ENCODE results near the gene CDC42BPB.
"Not testable (repeated sequence)": the region's sequence is repeated elsewhere in the genome, so short reads cannot be mapped to it uniquely, and the experiment has no call there.

The CDC42BPB gene

GRCh38 chr14:102898776-102899515 is 158.4 kb downstream of the CDC42BPB start:
- Histone ChIP-seq H2AFZ (ENCODE audit: low read length) (no peak overlapping the region), H3K9me2 (replicated peaks; ENCODE audit: insufficient read depth, low read length) (no peaks in the 10 kb centered on the region), H3K4me2 (ENCODE audit: low read depth, low read length) (no peak overlapping the region), H3F3A (ENCODE audit: insufficient read depth, low read length) (peaks cover 18% of the 10 kb centered on the region), H3K9me3 (replicated peaks; ENCODE audit: insufficient read depth, low read length) (no peaks in the 10 kb centered on the region), H3K4me3 (ENCODE audit: low read length) (no peak overlapping the region), H3K4me1 (ENCODE audit: low read length) (peaks cover 22% of the 10 kb centered on the region), H3K27me3 (replicated peaks; ENCODE audit: insufficient read depth, low read length) (no peaks in the 10 kb centered on the region), H3K27ac (ENCODE audit: low read length) (no peak overlapping the region; the same call in 1 of the 2 replicates), H3K9ac (ENCODE audit: low read length) (no peak overlapping the region), H3K36me3 (replicated peaks; ENCODE audit: insufficient read depth, low read length) (no peaks in the 10 kb centered on the region), H3K79me2 (ENCODE audit: low read length) (peaks cover 10% of the 10 kb centered on the region), H4K20me1 (ENCODE audit: insufficient read depth, low read length) (no peaks in the 10 kb centered on the region)
- DNase-seq = no peak
- TF ChIP-seq CTCF (IDR thresholded peaks at IDR 0.05; ENCODE audit: low read length) (no peak), EZH2 (optimal IDR thresholded peaks at IDR 0.05; ENCODE audit: low read depth, low read length) (no peak), EZH2phosphoT487 (IDR thresholded peaks at IDR 0.05; ENCODE audit: low read length) (no peak)

GRCh38 chr14:102898298-102898697 is 159.1 kb downstream of the CDC42BPB start:
- Histone ChIP-seq H3K9me3 (replicated peaks; ENCODE audit: insufficient read depth, low read length) (no peaks in the 10 kb centered on the region), H3K4me2 (ENCODE audit: low read depth, low read length) (no peak overlapping the region), H3K4me1 (ENCODE audit: low read length) (peaks cover 22% of the 10 kb centered on the region), H4K20me1 (ENCODE audit: insufficient read depth, low read length) (no peaks in the 10 kb centered on the region), H3K27me3 (replicated peaks; ENCODE audit: insufficient read depth, low read length) (no peaks in the 10 kb centered on the region), H3F3A (ENCODE audit: insufficient read depth, low read length) (peaks cover 18% of the 10 kb centered on the region), H3K36me3 (replicated peaks; ENCODE audit: insufficient read depth, low read length) (no peaks in the 10 kb centered on the region), H2AFZ (ENCODE audit: low read length) (no peak overlapping the region), H3K9me2 (replicated peaks; ENCODE audit: insufficient read depth, low read length) (no peaks in the 10 kb centered on the region), H3K27ac (ENCODE audit: low read length) (no peak overlapping the region), H3K4me3 (ENCODE audit: low read length) (no peak overlapping the region), H3K79me2 (ENCODE audit: low read length) (peaks cover 10% of the 10 kb centered on the region), H3K9ac (ENCODE audit: low read length) (no peak overlapping the region)
- TF ChIP-seq CTCF (IDR thresholded peaks at IDR 0.05; ENCODE audit: low read length) (no peak), EZH2phosphoT487 (IDR thresholded peaks at IDR 0.05; ENCODE audit: low read length) (no peak), EZH2 (optimal IDR thresholded peaks at IDR 0.05; ENCODE audit: low read depth, low read length) (no peak)
- DNase-seq = no peak

- Histone ChIP-seq H2AFZ (ENCODE audit: low read length) (no peak overlapping the region), H4K20me1 (ENCODE audit: insufficient read depth, low read length) (no peaks in the 10 kb centered on the region), H3K79me2 (ENCODE audit: low read length) (peaks cover 3% of the 10 kb centered on the region), H3K4me2 (ENCODE audit: low read depth, low read length) (no peak overlapping the region), H3K9me3 (replicated peaks; ENCODE audit: insufficient read depth, low read length) (no peaks in the 10 kb centered on the region), H3K9me2 (replicated peaks; ENCODE audit: insufficient read depth, low read length) (no peaks in the 10 kb centered on the region), H3K4me1 (ENCODE audit: low read length) (peaks cover 20% of the 10 kb centered on the region), H3K4me3 (ENCODE audit: low read length) (no peak overlapping the region), H3F3A (ENCODE audit: insufficient read depth, low read length) (peaks cover 18% of the 10 kb centered on the region), H3K27me3 (replicated peaks; ENCODE audit: insufficient read depth, low read length) (no peaks in the 10 kb centered on the region), H3K9ac (ENCODE audit: low read length) (no peak overlapping the region), H3K27ac (ENCODE audit: low read length) (no peak overlapping the region), H3K36me3 (replicated peaks; ENCODE audit: insufficient read depth, low read length) (no peaks in the 10 kb centered on the region)
- no peak for DNase-seq
- TF ChIP-seq EZH2phosphoT487 (IDR thresholded peaks at IDR 0.05; ENCODE audit: low read length) (no peak), CTCF (IDR thresholded peaks at IDR 0.05; ENCODE audit: low read length) (no peak), EZH2 (optimal IDR thresholded peaks at IDR 0.05; ENCODE audit: low read depth, low read length) (no peak)
Observed at GRCh38 chr14:102897299-102898027, 159.9 kb downstream of the CDC42BPB start.

GRCh38 chr14:102896735-102897134 is 160.6 kb downstream of the CDC42BPB start:
- peaks cover 14% of the 10 kb centered on the region for H3F3A ChIP-seq (ENCODE audit: insufficient read depth, low read length)
- H3K4me3 ChIP-seq (ENCODE audit: low read length); H4K20me1 ChIP-seq (ENCODE audit: insufficient read depth, low read length); H3K79me2 ChIP-seq (ENCODE audit: low read length); H2AFZ ChIP-seq (ENCODE audit: low read length); DNase-seq; H3K9me3 ChIP-seq (replicated peaks; ENCODE audit: insufficient read depth, low read length); H3K27ac ChIP-seq (ENCODE audit: low read length); H3K9me2 ChIP-seq (replicated peaks; ENCODE audit: insufficient read depth, low read length); H3K4me2 ChIP-seq (ENCODE audit: low read depth, low read length); H3K36me3 ChIP-seq (replicated peaks; ENCODE audit: insufficient read depth, low read length); H3K27me3 ChIP-seq (replicated peaks; ENCODE audit: insufficient read depth, low read length); H3K9ac ChIP-seq (ENCODE audit: low read length): not testable (repeated sequence)
- H3K4me1 ChIP-seq (ENCODE audit: low read length) = peaks cover 13% of the 10 kb centered on the region; the same call in 1 of the 2 replicates
